Right cardiac atrium (tissue), 5 donors: ENCODE data around the gene RDX. TPM values are rescaled to one million over a fixed set of nuclear protein-coding genes. Genes with fewer than 3 reads are reported as not detected.

Source experiments
- ATAC-seq, 2 donors: fragments of 200-7000 bp; cut with Tn5 transposase; one replicate each; pipeline versions ENCODE4 v1.8.0 to v1.9.1; 2020; ENCODE audit warnings: moderate library complexity in 2 of 2, mild to moderate bottlenecking in 1 of 2
- DNase-seq, 3 donors: peaks; one replicate each; pipeline ENCODE4 v3.0.0-alpha.2; 2020
- H3K27ac ChIP-seq: one replicate; pipeline ENCODE4 v1.5.1; 2013; ENCODE audit warnings: mild to moderate bottlenecking, low read length, control low read depth, moderate library complexity
- H3K27me3 ChIP-seq: one replicate; pipeline ENCODE4 v1.6.1; 2013; ENCODE audit not compliant: control insufficient read depth, insufficient read depth
- H3K4me1 ChIP-seq: one replicate; pipeline ENCODE4 v1.6.1; 2013; ENCODE audit warnings: low read length; ENCODE audit not compliant: control insufficient read depth, insufficient read depth
- H3K4me3 ChIP-seq: one replicate; pipeline ENCODE4 v1.5.1; 2013; ENCODE audit warnings: low read length, control low read depth
- H3K9me3 ChIP-seq: one replicate; pipeline ENCODE4 v1.6.1; 2013; ENCODE audit warnings: low read length; ENCODE audit not compliant: control insufficient read depth
- WGBS: extraction: QIAGEN DNeasy Blood & Tissue Kit; methylation state at CpG from one replicate; pipeline ENCODE4 v1.1.7; 2013; 5-methylcytosine and 5-hydroxymethylcytosine counted together
- intact Hi-C, 4 donors: fragments of 100-400 bp; cut with DNase I; formaldehyde crosslinking; loops; one replicate each; pipeline versions ENCODE4 v1.11.0 to v1.14.0; 2022 to 2023
- polyA plus RNA-seq: library from polyadenylated mRNA; stranded (reverse); fragments of 200-250 nt; gene quantifications from one replicate; pipeline ENCODE4 v1.2.3, GENCODE V29; 2013
- total RNA-seq, 4 donors: library from RNA; stranded (reverse); fragmentation: NEBNext Ultra II Directional; extraction: Animal tissue kit (Norgen Biotek cat#: 25700); gene quantifications; one replicate each; pipeline ENCODE4 v1.2.1, GENCODE V29; 2021
- donor health status: healthy with polysubstance abuse.
- donor health status: DM: no; HTN: yes; CAD: no.
- donor health status: DM: no; HTN: no; CAD: no.
- donor health status: DM: no; HTN: yes; CAD: no; lungs with severe emphysema.
- donor health status: DM: yes; HTN: yes; CAD: no.

The RDX gene
- total and polyA plus RNA-seq, 5 donors, result 37.5 to 135 (median 118) TPM

GRCh38 chr11:110269996-110270395 is 26.4 kb downstream of the RDX start:
- intact Hi-C loops, result no loop called here
- 94% methylated on average over 7 of the region's 7 CpGs for WGBS
- no peak for ATAC-seq
- peaks cover 3% of the 10 kb centered on the region for H3K4me1 ChIP-seq
- H3K9me3 ChIP-seq, result no peaks in the 10 kb centered on the region
- no peak overlapping the region for H3K27ac ChIP-seq
- H3K27me3 ChIP-seq, result no peaks in the 10 kb centered on the region
- H3K4me3 ChIP-seq, result no peak overlapping the region
- DNase-seq, result no peak

GRCh38 chr11:110268441-110268840 is 28.0 kb downstream of the RDX start:
- no peak for ATAC-seq
- no peak for DNase-seq
- Histone ChIP-seq H3K4me1 (peaks cover 3% of the 10 kb centered on the region), H3K4me3 (no peak overlapping the region), H3K9me3 (no peaks in the 10 kb centered on the region), H3K27me3 (no peaks in the 10 kb centered on the region), H3K27ac (no peak overlapping the region)
- intact Hi-C loops, result no loop called here
- 95% methylated on average over 1 of the region's 1 CpG for WGBS

- WGBS, result 98% methylated on average over 6 of the region's 6 CpGs
- intact Hi-C loops, result no loop called here
- no peaks in the 10 kb centered on the region for H3K9me3 ChIP-seq
- DNase-seq (no peak), ATAC-seq (no peak)
- no peak overlapping the region for H3K4me3 ChIP-seq
- no peaks in the 10 kb centered on the region for H3K4me1 ChIP-seq
- no peaks in the 10 kb centered on the region for H3K27me3 ChIP-seq
- no peak overlapping the region for H3K27ac ChIP-seq
Observed at GRCh38 chr11:110262072-110262403, 34.4 kb downstream of the RDX start.

- no peak for DNase-seq
- Histone ChIP-seq H3K27ac (no peak overlapping the region), H3K27me3 (no peaks in the 10 kb centered on the region), H3K4me1 (no peaks in the 10 kb centered on the region), H3K4me3 (no peak overlapping the region), H3K9me3 (no peaks in the 10 kb centered on the region)
- ATAC-seq, result no peak
- intact Hi-C loops, result no loop called here
- 88% methylated on average over 2 of the region's 2 CpGs for WGBS
Observed at GRCh38 chr11:110261195-110262071, 35.0 kb downstream of the RDX start.

DNA sequence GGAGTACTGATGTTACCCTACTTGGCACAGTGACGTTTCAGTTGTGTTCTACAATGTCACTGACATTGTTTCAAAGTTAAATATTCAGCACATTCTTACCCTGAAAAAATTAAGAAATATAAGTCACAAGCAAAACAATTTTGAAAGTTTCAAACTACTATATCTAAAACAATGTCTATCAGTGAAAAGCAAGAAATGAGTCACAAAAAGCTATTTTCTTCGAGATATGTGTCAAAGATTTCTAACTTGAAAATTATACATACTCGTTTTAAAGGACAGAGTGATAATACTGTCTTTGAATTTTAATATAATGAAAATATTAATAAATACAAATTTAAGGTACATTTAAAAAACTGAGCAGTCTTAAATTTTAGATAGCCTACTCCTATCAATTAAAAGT is 42.9 kb downstream of the RDX start:
- no peak for ATAC-seq
- Histone ChIP-seq H3K27me3 (no peaks in the 10 kb centered on the region), H3K4me3 (no peak overlapping the region), H3K4me1 (peaks cover 7% of the 10 kb centered on the region), H3K27ac (no peak overlapping the region), H3K9me3 (no peaks in the 10 kb centered on the region)
- intact Hi-C loops, result no loop called here
- 70% methylated on average over 3 of the region's 3 CpGs for WGBS
- DNase-seq, result no peak

DNA sequence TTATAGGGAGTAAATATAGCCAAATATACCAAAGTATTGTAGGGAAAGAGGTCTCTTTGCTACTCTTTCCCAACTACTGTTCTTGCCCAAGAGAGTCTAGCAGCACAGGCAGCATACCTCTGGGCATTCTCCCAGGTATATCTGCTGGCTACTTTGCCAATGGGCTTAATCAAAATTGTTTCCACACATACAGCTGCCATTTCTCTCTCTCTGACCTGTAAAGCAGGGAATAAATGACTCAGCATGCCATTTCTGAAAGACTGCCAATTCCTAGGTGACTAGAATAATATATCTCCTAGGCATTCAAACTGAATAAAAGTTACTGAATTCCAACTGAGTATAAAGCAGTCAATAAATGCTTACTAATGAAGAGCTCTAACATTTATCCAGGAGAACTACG is 44.6 kb downstream of the RDX start:
- no peaks in the 10 kb centered on the region for H3K27me3 ChIP-seq
- intact Hi-C loops, result no loop called here
- ATAC-seq (peak in 1 of 2 donors; percentile 83), DNase-seq (no peak)
- no peaks in the 10 kb centered on the region for H3K9me3 ChIP-seq
- WGBS, result 50% methylated on average over 1 of the region's 1 CpG
- H3K27ac ChIP-seq, result no peak overlapping the region
- H3K4me1 ChIP-seq, result peaks cover 7% of the 10 kb centered on the region
- no peak overlapping the region for H3K4me3 ChIP-seq

GRCh38 chr11:110250168-110250567 is 46.2 kb downstream of the RDX start:
- Histone ChIP-seq H3K27me3 (no peaks in the 10 kb centered on the region), H3K27ac (peak overlapping the region; percentile 45), H3K9me3 (no peaks in the 10 kb centered on the region), H3K4me1 (peaks cover 7% of the 10 kb centered on the region), H3K4me3 (no peak overlapping the region)
- ATAC-seq, result peak; percentile 40 to 68
- DNase-seq, result no peak
- 63% methylated on average over 2 of the region's 2 CpGs for WGBS
- intact Hi-C loops, result no loop called here

GRCh38 chr11:110249766-110250165 is 46.6 kb downstream of the RDX start:
- Histone ChIP-seq H3K27me3 (no peaks in the 10 kb centered on the region), H3K4me1 (peaks cover 7% of the 10 kb centered on the region), H3K9me3 (no peaks in the 10 kb centered on the region), H3K4me3 (no peak overlapping the region), H3K27ac (no peak overlapping the region)
- intact Hi-C loops, result no loop called here
- 85% methylated on average over 5 of the region's 5 CpGs for WGBS
- ATAC-seq (no peak), DNase-seq (no peak)

GRCh38 chr11:110249066-110249465 is 47.3 kb downstream of the RDX start:
- intact Hi-C loops, result no loop called here

GRCh38 chr11:110243791-110244190 is 52.6 kb downstream of the RDX start:
- intact Hi-C loops, result no loop called here
- ATAC-seq (no peak), DNase-seq (no peak)
- no peak overlapping the region for H3K27ac ChIP-seq
- H3K4me3 ChIP-seq, result no peak overlapping the region
- H3K4me1 ChIP-seq, result no peaks in the 10 kb centered on the region
- H3K27me3 ChIP-seq, result no peaks in the 10 kb centered on the region
- no peaks in the 10 kb centered on the region for H3K9me3 ChIP-seq
- WGBS, result 100% methylated on average over 1 of the region's 1 CpG

More at GRCh38 chr11:110249066-110249465, 47.3 kb downstream of the RDX start:
- Histone ChIP-seq H3K27ac (no peak overlapping the region), H3K4me1 (peaks cover 7% of the 10 kb centered on the region), H3K9me3 (no peaks in the 10 kb centered on the region), H3K27me3 (no peaks in the 10 kb centered on the region), H3K4me3 (no peak overlapping the region)
- ATAC-seq (no peak), DNase-seq (no peak)
- WGBS, result 65% methylated on average over 1 of the region's 1 CpG

GRCh38 chr11:110242746-110243145 is 53.7 kb downstream of the RDX start:
- Histone ChIP-seq H3K27me3 (no peaks in the 10 kb centered on the region), H3K9me3 (no peaks in the 10 kb centered on the region), H3K4me1 (no peaks in the 10 kb centered on the region), H3K4me3 (no peak overlapping the region), H3K27ac (no peak overlapping the region)
- DNase-seq, result no peak
- no peak for ATAC-seq
- intact Hi-C loops, result no loop called here

DNA sequence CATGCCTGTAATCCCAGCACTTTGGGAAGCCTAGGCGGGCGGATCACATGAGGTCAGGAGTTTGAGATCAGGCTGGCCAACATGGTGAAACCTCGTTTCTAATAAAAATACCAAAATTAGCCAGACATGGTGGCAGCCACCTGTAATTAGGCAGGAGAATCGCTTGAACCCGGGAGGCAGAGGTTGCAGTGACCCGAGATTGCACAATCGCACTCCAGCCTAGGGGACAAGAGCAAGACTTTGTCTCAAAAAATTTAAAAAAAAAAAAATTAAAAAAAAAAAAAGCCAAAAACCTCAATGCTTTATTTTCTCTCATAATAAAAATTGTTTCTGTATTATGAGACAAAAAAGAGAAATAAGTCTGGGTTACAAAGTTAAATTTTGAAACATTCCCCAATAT is 54.2 kb downstream of the RDX start:
- 93% methylated on average over 7 of the region's 7 CpGs for WGBS
- no peak overlapping the region for H3K4me3 ChIP-seq
- H3K27me3 ChIP-seq, result no peaks in the 10 kb centered on the region
- intact Hi-C loops, result no loop called here
- H3K9me3 ChIP-seq, result no peaks in the 10 kb centered on the region
- H3K4me1 ChIP-seq, result no peaks in the 10 kb centered on the region
- no peak overlapping the region for H3K27ac ChIP-seq
- ATAC-seq, result no peak
- no peak for DNase-seq
